Ovary (tissue), 9 donors: Measurements from ENCODE around the gene KLC3. TPM values are rescaled to one million over a fixed set of nuclear protein-coding genes. Genes with fewer than 3 reads are reported as not detected.

Experiments
- DNase-seq, 5 donors: peaks; one replicate each; pipeline ENCODE4 v3.0.0-alpha.2; 2019 to 2020
- H3K27ac ChIP-seq, 2 donors: fragments of 200-600 bp; one replicate each; pipeline versions ENCODE4 v1.5.1 to v1.8.0; 2019 to 2022
- H3K27me3 ChIP-seq: fragments of 200-600 bp; one replicate; pipeline ENCODE4 v1.8.0; 2022
- H3K36me3 ChIP-seq: fragments of 200-600 bp; sonication (generic); one replicate; pipeline ENCODE4 v1.5.1; 2019
- H3K4me1 ChIP-seq: one replicate; pipeline ENCODE4 v1.8.1; 2013; ENCODE audit warnings: mild to moderate bottlenecking, moderate library complexity; ENCODE audit not compliant: insufficient read depth
- H3K4me3 ChIP-seq: fragments of 200-600 bp; sonication (generic); one replicate; pipeline ENCODE4 v1.5.1; 2017
- H3K9me3 ChIP-seq, 2 donors: fragments of 200-600 bp in 1 of 2; sonication (generic) in 1 of 2; one replicate each; pipeline versions ENCODE4 v1.5.1 to v1.8.1; 2013 to 2019; ENCODE audit warnings: mild to moderate bottlenecking in 1 of 2, moderate library complexity in 1 of 2
- EP300 ChIP-seq: sonication (generic); formaldehyde crosslinking; IDR thresholded peaks from one replicate; pipeline ENCODE4 v1.6.1; 2017; ENCODE audit warnings: antibody characterized with exemption
- POLR2A ChIP-seq: fragments of 450-650 bp; IDR thresholded peaks from one replicate; pipeline ENCODE4 v1.6.1; 2017; ENCODE audit warnings: antibody characterized with exemption, mild to moderate bottlenecking, moderate library complexity
- WGBS, 3 donors: extraction: QIAGEN DNeasy Blood & Tissue Kit in 1 of 3; methylation state at CpG; one replicate each; pipeline versions ENCODE4 v1.1.5 to v1.1.7; 2013 to 2017; 5-methylcytosine and 5-hydroxymethylcytosine counted together
- intact Hi-C, 4 donors: fragments of 100-400 bp; cut with DNase I; formaldehyde crosslinking; loops; one replicate each; pipeline versions ENCODE4 v1.11.0 to v1.15.1; 2022 to 2023
- polyA plus RNA-seq, 2 donors: library from polyadenylated mRNA; stranded (reverse); fragments of 200-250 nt in 1 of 2; fragments of 350-450 nt in 1 of 2; fragmentation: Illumina TruSeq in 1 of 2; extraction: RNeasy Lipid Tissue Mini Kit (QIAGEN cat#74804) in 1 of 2; gene quantifications; one replicate each; pipeline ENCODE4 v1.2.3, GENCODE V29; 2013 to 2014
- total RNA-seq, 7 donors: library from RNA; depleted of rRNA in 2 of 7; stranded (reverse); fragments of >200 nt in 2 of 7; fragmentation: NEBNext Ultra II Directional in 3 of 7; extraction: Animal tissue kit (Norgen Biotek cat#: 25700) in 3 of 7; gene quantifications; one replicate each; pipeline versions ENCODE4 v1.1.0 to v1.2.4, GENCODE V29; 2016 to 2023
- TF ChIP-seq, protein P1 (sequence below), 3 donors: fragments of 450-650 bp in 2 of 3; fragments of 200-600 bp in 1 of 3; IDR thresholded peaks; one replicate each; pipeline versions ENCODE4 v1.5.1 to v1.8.0; 2016 to 2022; ENCODE audit warnings: antibody characterized with exemption in 3 of 3, mild to moderate bottlenecking in 1 of 3
- donor health status: DM: no; HTN: no; CAD: no; lungs with moderate emphysema.
- donor health status: DM: no; HTN: no; CAD: no.
- donor health status: Bipolar disorder and iron deficiency.
- donor health status: DM: yes; HTN: yes; CAD: no.
- donor health status: DM: no; HTN: no; CAD: no.
- donor health status: DM: yes; HTN: yes; CAD: no.

The KLC3 gene
- total and polyA plus RNA-seq, 9 donors = 0.30 to 7.1 (median 0.36) TPM; not detected in 5

- no peaks in the 10 kb centered on the region for H3K4me1 ChIP-seq
- TF ChIP-seq POLR2A = no peak
- WGBS, 3 donors = 89 to 92% (median 89%) methylated on average over 11 of the region's 11 CpGs
- intact Hi-C loops = no loop called here
- no peak overlapping the region for H3K27ac ChIP-seq
- H3K36me3 ChIP-seq = no peaks in the 10 kb centered on the region
- H3K27me3 ChIP-seq = no peaks in the 10 kb centered on the region
- no peak overlapping the region for H3K4me3 ChIP-seq
- DNase-seq = no peak
- no peaks in the 10 kb centered on the region for H3K9me3 ChIP-seq
These were observed 16.9 kb downstream of the KLC3 start for GRCh38 chr19:45357445-45357783.

GRCh38 chr19:45358213-45358792 lies 17.8 kb downstream of the KLC3 start:
- DNase-seq = no peak
- TF ChIP-seq, protein P1, sequence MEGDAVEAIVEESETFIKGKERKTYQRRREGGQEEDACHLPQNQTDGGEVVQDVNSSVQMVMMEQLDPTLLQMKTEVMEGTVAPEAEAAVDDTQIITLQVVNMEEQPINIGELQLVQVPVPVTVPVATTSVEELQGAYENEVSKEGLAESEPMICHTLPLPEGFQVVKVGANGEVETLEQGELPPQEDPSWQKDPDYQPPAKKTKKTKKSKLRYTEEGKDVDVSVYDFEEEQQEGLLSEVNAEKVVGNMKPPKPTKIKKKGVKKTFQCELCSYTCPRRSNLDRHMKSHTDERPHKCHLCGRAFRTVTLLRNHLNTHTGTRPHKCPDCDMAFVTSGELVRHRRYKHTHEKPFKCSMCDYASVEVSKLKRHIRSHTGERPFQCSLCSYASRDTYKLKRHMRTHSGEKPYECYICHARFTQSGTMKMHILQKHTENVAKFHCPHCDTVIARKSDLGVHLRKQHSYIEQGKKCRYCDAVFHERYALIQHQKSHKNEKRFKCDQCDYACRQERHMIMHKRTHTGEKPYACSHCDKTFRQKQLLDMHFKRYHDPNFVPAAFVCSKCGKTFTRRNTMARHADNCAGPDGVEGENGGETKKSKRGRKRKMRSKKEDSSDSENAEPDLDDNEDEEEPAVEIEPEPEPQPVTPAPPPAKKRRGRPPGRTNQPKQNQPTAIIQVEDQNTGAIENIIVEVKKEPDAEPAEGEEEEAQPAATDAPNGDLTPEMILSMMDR (IDR thresholded peaks at IDR 0.05) = no peak
- TF ChIP-seq EP300 = no peak
- no peak for TF ChIP-seq POLR2A
- intact Hi-C loops = no loop called here
- H3K36me3 ChIP-seq = no peaks in the 10 kb centered on the region
- no peaks in the 10 kb centered on the region for H3K4me1 ChIP-seq
- H3K27me3 ChIP-seq = no peaks in the 10 kb centered on the region
- H3K27ac ChIP-seq = no peak overlapping the region
- H3K4me3 ChIP-seq = no peak overlapping the region
- 85 to 89% (median 86%) methylated on average over 12 of the region's 12 CpGs for WGBS, 3 donors
- no peaks in the 10 kb centered on the region for H3K9me3 ChIP-seq

GRCh38 chr19:45361608-45362007 lies 21.1 kb downstream of the KLC3 start:
- Histone ChIP-seq H3K4me1 (no peaks in the 10 kb centered on the region), H3K27ac (no peak overlapping the region), H3K9me3 (no peaks in the 10 kb centered on the region), H3K4me3 (no peak overlapping the region), H3K27me3 (no peaks in the 10 kb centered on the region), H3K36me3 (no peaks in the 10 kb centered on the region)
- TF ChIP-seq, protein P1 (IDR thresholded peaks at IDR 0.05) = no peak
- no peak for TF ChIP-seq EP300
- no peak for TF ChIP-seq POLR2A
- 87 to 90% (median 90%) methylated on average over 14 of the region's 14 CpGs for WGBS, 3 donors
- no peak for DNase-seq
- intact Hi-C loops = no loop called here

GRCh38 chr19:45362291-45362690 lies 21.7 kb downstream of the KLC3 start:
- intact Hi-C loops = no loop called here
- Histone ChIP-seq H3K27me3 (no peaks in the 10 kb centered on the region), H3K9me3 (no peaks in the 10 kb centered on the region), H3K4me1 (no peaks in the 10 kb centered on the region), H3K36me3 (no peaks in the 10 kb centered on the region), H3K4me3 (no peak overlapping the region), H3K27ac (no peak overlapping the region)
- TF ChIP-seq, protein P1 (IDR thresholded peaks at IDR 0.05) = no peak
- no peak for TF ChIP-seq EP300
- no peak for TF ChIP-seq POLR2A
- DNase-seq = no peak
- WGBS, 3 donors = 89 to 91% (median 89%) methylated on average over 16 of the region's 16 CpGs

GRCh38 chr19:45363861-45364459 lies 23.4 kb downstream of the KLC3 start:
- Histone ChIP-seq H3K4me3 (no peak overlapping the region), H3K36me3 (no peaks in the 10 kb centered on the region), H3K27me3 (no peaks in the 10 kb centered on the region), H3K9me3 (no peaks in the 10 kb centered on the region), H3K27ac (no peak overlapping the region), H3K4me1 (no peaks in the 10 kb centered on the region)
- no peak for DNase-seq
- 82 to 87% (median 83%) methylated on average over 41 to 44 of the region's 44 CpGs for WGBS, 3 donors
- intact Hi-C loops = no loop called here
- TF ChIP-seq POLR2A (no peak), EP300 (no peak)
- TF ChIP-seq, protein P1 (IDR thresholded peaks at IDR 0.05) = no peak
